Dermis blood vessel endothelial cell (primary cell): ENCODE measurements around the gene SEMA4B. TPM values are rescaled to one million over a fixed set of nuclear protein-coding genes. Genes with fewer than 3 reads are reported as not detected.
A peak's percentile ranks its signal among the peaks of the same experiment; 100 is the strongest.
"Not testable (repeated sequence)": the region's sequence is repeated elsewhere in the genome, so short reads cannot be mapped to it uniquely, and the experiment has no call there.

Experiments used
- DNase-seq: peaks from one replicate; pipeline ENCODE4 v3.0.0; 2010
- total RNA-seq: library from RNA; depleted of rRNA; stranded (reverse); fragments of >200 nt; gene quantifications from 2 replicates; pipeline ENCODE4 v1.2.3, GENCODE V29; 2014

The SEMA4B gene
- total RNA-seq, result 6.3 and 9.4 TPM in 2 replicates

- peak; percentile 49 for DNase-seq
These were observed at the start of gene SEMA4B for GRCh38 chr15:90201130-90201943. SEMA4B (plus strand) TSS chr15:90201330; CDS start chr15:90201579, 249 bp downstream.

GRCh38 chr15:90151989-90152645 lies 49.0 kb upstream of the SEMA4B start:
- DNase-seq, result no peak

- DNase-seq, result no peak
These were observed 47.5 kb upstream of the SEMA4B start for GRCh38 chr15:90153658-90154057.

- DNase-seq, result no peak
These were observed 46.9 kb upstream of the SEMA4B start for GRCh38 chr15:90154246-90154645.

- DNase-seq, result no peak
These were observed 46.1 kb upstream of the SEMA4B start for GRCh38 chr15:90154861-90155626.

GRCh38 chr15:90159213-90159612 lies 41.9 kb upstream of the SEMA4B start:
- no peak for DNase-seq

GRCh38 chr15:90160781-90161727 lies 40.1 kb upstream of the SEMA4B start:
- DNase-seq, result no peak

- no peak for DNase-seq
These were observed 39.2 kb upstream of the SEMA4B start for GRCh38 chr15:90161950-90162361.

- DNase-seq, result no peak
These were observed 38.2 kb upstream of the SEMA4B start for GRCh38 chr15:90162956-90163355.

- DNase-seq, result not testable (repeated sequence)
These were observed 36.9 kb upstream of the SEMA4B start for GRCh38 chr15:90164239-90164638.

GRCh38 chr15:90165157-90165556 lies 36.0 kb upstream of the SEMA4B start:
- DNase-seq, result no peak

GRCh38 chr15:90165659-90166489 lies 35.3 kb upstream of the SEMA4B start:
- peak; percentile 97 for DNase-seq

GRCh38 chr15:90167121-90167520 lies 34.0 kb upstream of the SEMA4B start:
- no peak for DNase-seq

- no peak for DNase-seq
These were observed 29.5 kb upstream of the SEMA4B start for GRCh38 chr15:90171623-90172022.

GRCh38 chr15:90173372-90173771 lies 27.8 kb upstream of the SEMA4B start:
- DNase-seq, result no peak

- DNase-seq, result peak; percentile 40
These were observed 26.8 kb upstream of the SEMA4B start for GRCh38 chr15:90174140-90174875.

- no peak for DNase-seq
These were observed 24.1 kb upstream of the SEMA4B start for GRCh38 chr15:90177012-90177411.

GRCh38 chr15:90178468-90179435 lies 22.4 kb upstream of the SEMA4B start:
- DNase-seq, result no peak

- no peak for DNase-seq
These were observed 19.4 kb upstream of the SEMA4B start for GRCh38 chr15:90181776-90182175.
